HEK293 (cell line): ENCODE measurements around the gene PTPRN2.

Experiments
- CTCF ChIA-PET: fragments of 350-600 bp; formaldehyde crosslinking; extraction: SDS; loops from one replicate; lab custom pipeline; 2021; ENCODE audit warnings: antibody characterized with exemption; lab: Yijun Ruan, JAX
- POLR2A ChIA-PET: fragments of 300-600 bp; formaldehyde crosslinking; extraction: SDS; loops from one replicate; lab custom pipeline; 2020; ENCODE audit warnings: antibody characterized with exemption, inconsistent platforms; lab: Yijun Ruan, JAX
- H3K27ac ChIP-seq: fragments of 200-500 bp; sonication (Bioruptor generic); 2 replicates; pipeline ENCODE4 v1.5.1; 2014; ENCODE audit warnings: low read depth, low read length, control low read depth, inconsistent platforms; ENCODE audit errors: extremely low read depth
- H3K36me3 ChIP-seq, 2 experiments: fragments of 200-500 bp in 1 of 2; sonication (Bioruptor generic) in 1 of 2; 1 replicate in 1 of 2; 2 replicates in 1 of 2; pipeline ENCODE4 v1.5.1; 2014 to 2017; ENCODE audit warnings: inconsistent platforms in 2 of 2, low read length in 2 of 2; ENCODE audit not compliant: control insufficient read depth in 2 of 2, insufficient read depth in 1 of 2
- H3K4me1 ChIP-seq: fragments of 200-500 bp; sonication (Bioruptor generic); 2 replicates; pipeline ENCODE4 v1.5.1; 2014; ENCODE audit warnings: mild to moderate bottlenecking, low read length, inconsistent platforms; ENCODE audit not compliant: control insufficient read depth, insufficient read depth
- H3K4me3 ChIP-seq: 2 replicates; pipeline ENCODE4 v1.5.1; 2011; ENCODE audit warnings: low read depth, mild to moderate bottlenecking, control low read depth, low read length, moderate library complexity
- H3K9me3 ChIP-seq: fragments of 200-500 bp; sonication (Bioruptor generic); 2 replicates; pipeline ENCODE4 v1.5.1; 2014; ENCODE audit warnings: low read depth, low read length, inconsistent platforms; ENCODE audit not compliant: control insufficient read depth, insufficient read depth
- FEZF1 ChIP-seq: fragments of 450-650 bp; formaldehyde crosslinking; IDR thresholded peaks from 2 replicates; pipeline ENCODE4 v1.5.1; 2016; ENCODE audit warnings: missing biosample characterization, missing genetic modification characterization
- HIC1 ChIP-seq: fragments of 450-650 bp; formaldehyde crosslinking; IDR thresholded peaks from 2 replicates; pipeline ENCODE4 v1.5.1; 2016; ENCODE audit warnings: missing biosample characterization, missing genetic modification characterization
- INSM2 ChIP-seq: fragments of 450-650 bp; formaldehyde crosslinking; IDR thresholded peaks from 2 replicates; pipeline ENCODE4 v1.5.1; 2016; ENCODE audit warnings: missing biosample characterization, missing genetic modification characterization
- PRDM4 ChIP-seq: fragments of 450-650 bp; formaldehyde crosslinking; IDR thresholded peaks from 2 replicates; pipeline ENCODE4 v1.5.1; 2017; ENCODE audit warnings: missing biosample characterization, missing genetic modification characterization
- PRDM6 ChIP-seq: fragments of 450-650 bp; formaldehyde crosslinking; IDR thresholded peaks from 2 replicates; pipeline ENCODE4 v1.5.1; 2017; ENCODE audit warnings: missing biosample characterization, missing genetic modification characterization
- REPIN1 ChIP-seq: fragments of 450-650 bp; formaldehyde crosslinking; IDR thresholded peaks from 2 replicates; pipeline ENCODE4 v1.5.1; 2017; ENCODE audit warnings: missing biosample characterization, missing genetic modification characterization, low read depth
- ZBTB20 ChIP-seq: fragments of 450-650 bp; formaldehyde crosslinking; IDR thresholded peaks from 2 replicates; pipeline ENCODE4 v1.5.1; 2016; ENCODE audit warnings: missing biosample characterization, missing genetic modification characterization
- ZNF155 ChIP-seq: fragments of 450-650 bp; formaldehyde crosslinking; IDR thresholded peaks from 2 replicates; pipeline ENCODE4 v1.5.1; 2016; ENCODE audit warnings: missing biosample characterization, missing genetic modification characterization
- ZNF175 ChIP-seq: fragments of 450-650 bp; formaldehyde crosslinking; IDR thresholded peaks from 2 replicates; pipeline ENCODE4 v1.5.1; 2016; ENCODE audit warnings: missing biosample characterization, missing genetic modification characterization
- ZNF211 ChIP-seq: fragments of 450-650 bp; formaldehyde crosslinking; IDR thresholded peaks from 2 replicates; pipeline ENCODE4 v1.5.1; 2016; ENCODE audit warnings: low read depth, missing biosample characterization, missing genetic modification characterization
- ZNF24 ChIP-seq: fragments of 450-650 bp; formaldehyde crosslinking; IDR thresholded peaks from 2 replicates; pipeline ENCODE4 v1.5.1; 2016; ENCODE audit warnings: missing biosample characterization, missing genetic modification characterization
- ZNF266 ChIP-seq: fragments of 450-650 bp; formaldehyde crosslinking; IDR thresholded peaks from 2 replicates; pipeline ENCODE4 v1.5.1; 2016; ENCODE audit warnings: missing biosample characterization, missing genetic modification characterization, low read depth
- ZNF280D ChIP-seq: fragments of 450-650 bp; formaldehyde crosslinking; IDR thresholded peaks from 2 replicates; pipeline ENCODE4 v1.5.1; 2016; ENCODE audit warnings: missing biosample characterization, missing genetic modification characterization
- ZNF311 ChIP-seq: fragments of 450-650 bp; formaldehyde crosslinking; IDR thresholded peaks from 2 replicates; pipeline ENCODE4 v1.5.1; 2017; ENCODE audit warnings: missing biosample characterization, missing genetic modification characterization, borderline replicate concordance
- ZNF670 ChIP-seq: fragments of 450-650 bp; formaldehyde crosslinking; IDR thresholded peaks from 2 replicates; pipeline ENCODE4 v1.5.1; 2016; ENCODE audit warnings: missing biosample characterization, missing genetic modification characterization, low read depth
- ZXDB ChIP-seq: fragments of 450-650 bp; formaldehyde crosslinking; IDR thresholded peaks from 2 replicates; pipeline ENCODE4 v1.5.1; 2016; ENCODE audit warnings: missing biosample characterization, missing genetic modification characterization

PTPRN2 gene

GRCh38 chr7:158082761-158083160, 504.9 kb downstream of the PTPRN2 start:
- CTCF ChIA-PET: no interaction called here
- no peak for TF ChIP-seq FEZF1 (tag by site-specific recombination)
- no peak for TF ChIP-seq ZNF670 (tag by site-specific recombination)
- no peak for TF ChIP-seq ZNF280D
- no peak for TF ChIP-seq ZXDB (tag by site-specific recombination)
- TF ChIP-seq PRDM6 (tag by site-specific recombination): no peak
- TF ChIP-seq ZNF311: no peak
- TF ChIP-seq ZNF266 (tag by site-specific recombination): no peak
- no peak for TF ChIP-seq ZNF211
- no peak for TF ChIP-seq ZBTB20 (tag by site-specific recombination)
- no peak for TF ChIP-seq ZNF155 (tag by site-specific recombination)
- TF ChIP-seq HIC1 (tag by site-specific recombination): no peak
- TF ChIP-seq REPIN1 (tag by site-specific recombination): no peak
- no peak for TF ChIP-seq ZNF24 (tag by site-specific recombination)
- TF ChIP-seq ZNF175 (tag by site-specific recombination): no peak
- Histone ChIP-seq H3K36me3 (no peaks in the 10 kb centered on the region), H3K4me3 (no peak overlapping the region), H3K4me1 (no peaks in the 10 kb centered on the region), H3K27ac (no peak overlapping the region), H3K9me3 (no peaks in the 10 kb centered on the region)
- POLR2A ChIA-PET: no interaction called here

GRCh38 chr7:158080899-158081445, 506.7 kb downstream of the PTPRN2 start:
- TF ChIP-seq INSM2 (tag by site-specific recombination) (no peak), ZNF155 (tag by site-specific recombination) (no peak), PRDM4 (no peak)
- Histone ChIP-seq H3K4me3 (no peak overlapping the region), H3K27ac (no peak overlapping the region), H3K36me3 (no peaks in the 10 kb centered on the region), H3K4me1 (no peaks in the 10 kb centered on the region), H3K9me3 (no peaks in the 10 kb centered on the region)
- POLR2A ChIA-PET: no interaction called here
- CTCF ChIA-PET: no interaction called here
